ENCODE measurements around the gene CCDC171.

GRCh38 chr9:15837079-15837679 is 284.3 kb downstream of the CCDC171 start:
- TF ChIP-seq CTCF (conservative IDR thresholded peaks at IDR 0.05) (peak; percentile 80), EZH2 (IDR thresholded peaks at IDR 0.05; ENCODE audit: low read depth) (no peak)

All from PC-9 (cell line).